ENCODE measurements around the gene NR2C1.

DNA sequence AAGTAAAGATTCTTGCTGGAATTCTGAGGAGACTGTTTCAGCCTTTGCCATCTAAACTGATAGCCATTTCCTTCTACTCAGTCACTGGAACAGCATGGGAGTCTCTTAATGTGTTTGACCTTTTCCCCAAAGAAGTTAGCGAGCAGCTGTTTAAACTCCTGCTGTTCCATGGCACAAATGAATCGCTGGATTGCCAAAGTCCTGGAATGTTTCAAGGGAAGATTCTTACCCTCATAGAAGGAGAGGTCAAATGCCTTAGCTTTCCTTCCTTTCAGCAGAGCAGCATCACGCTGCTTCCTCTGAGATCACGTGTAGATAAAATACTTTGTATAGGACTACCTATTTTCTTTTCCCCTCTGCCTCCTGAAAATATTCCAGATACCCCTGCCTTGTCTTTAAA, 10.5 kb upstream of the NR2C1 start:
- TF ChIP-seq, protein P1, sequence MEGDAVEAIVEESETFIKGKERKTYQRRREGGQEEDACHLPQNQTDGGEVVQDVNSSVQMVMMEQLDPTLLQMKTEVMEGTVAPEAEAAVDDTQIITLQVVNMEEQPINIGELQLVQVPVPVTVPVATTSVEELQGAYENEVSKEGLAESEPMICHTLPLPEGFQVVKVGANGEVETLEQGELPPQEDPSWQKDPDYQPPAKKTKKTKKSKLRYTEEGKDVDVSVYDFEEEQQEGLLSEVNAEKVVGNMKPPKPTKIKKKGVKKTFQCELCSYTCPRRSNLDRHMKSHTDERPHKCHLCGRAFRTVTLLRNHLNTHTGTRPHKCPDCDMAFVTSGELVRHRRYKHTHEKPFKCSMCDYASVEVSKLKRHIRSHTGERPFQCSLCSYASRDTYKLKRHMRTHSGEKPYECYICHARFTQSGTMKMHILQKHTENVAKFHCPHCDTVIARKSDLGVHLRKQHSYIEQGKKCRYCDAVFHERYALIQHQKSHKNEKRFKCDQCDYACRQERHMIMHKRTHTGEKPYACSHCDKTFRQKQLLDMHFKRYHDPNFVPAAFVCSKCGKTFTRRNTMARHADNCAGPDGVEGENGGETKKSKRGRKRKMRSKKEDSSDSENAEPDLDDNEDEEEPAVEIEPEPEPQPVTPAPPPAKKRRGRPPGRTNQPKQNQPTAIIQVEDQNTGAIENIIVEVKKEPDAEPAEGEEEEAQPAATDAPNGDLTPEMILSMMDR (IDR thresholded peaks at IDR 0.05; ENCODE audit: low read depth, low read length): no peak
- no peak for TF ChIP-seq EZH2phosphoT487 (IDR thresholded peaks at IDR 0.05; ENCODE audit: low read depth)
